ENCODE measurements around the gene MAB21L1. TPM values are rescaled to one million over a fixed set of nuclear protein-coding genes. Genes with fewer than 3 reads are reported as not detected.

The MAB21L1 gene
- total and polyA plus RNA-seq, 2 of the 8 experiments (the other 6 are each of a cell fraction or from before 2014, with no cell fraction given): not detected

GRCh38 chr13:35455022-35455421 lies 21.5 kb downstream of the MAB21L1 start:
- Histone ChIP-seq H3K27me3 (replicated peaks in 1 of 4; ENCODE audit: control insufficient read depth in 3 of 4, extremely low read depth in 1 of 4, insufficient read depth in 3 of 4, low read length in 3 of 4) (no peaks in the 10 kb centered on the region), H2BK15ac (ENCODE audit: low read length) (no peak overlapping the region), H3K4ac (replicated peaks; ENCODE audit: insufficient read length, low read depth, low read length) (no peak overlapping the region), H3K79me1 (ENCODE audit: low read depth, low read length) (no peaks in the 10 kb centered on the region), H4K8ac (ENCODE audit: extremely low read depth, insufficient read depth, low read length) (no peak overlapping the region), H2BK120ac (replicated peaks; ENCODE audit: low read depth, low read length) (no peak overlapping the region), H4K20me1 (replicated peaks in 1 of 2; ENCODE audit: control insufficient read depth in 1 of 2, insufficient read depth in 2 of 2, low read length in 2 of 2) (no peaks in the 10 kb centered on the region), H2BK20ac (ENCODE audit: low read length) (no peak overlapping the region), H3K27ac (ENCODE audit: low read depth, low read length) (no peak overlapping the region), H3K56ac (replicated peaks; ENCODE audit: insufficient read length, low read depth, low read length) (no peak overlapping the region), H3K9ac (replicated peaks in 1 of 4; ENCODE audit: extremely low read depth in 1 of 4, low read depth in 3 of 4, low read length in 3 of 4) (no peak overlapping the region), H3K79me2 (ENCODE audit: control insufficient read depth in 1 of 2, insufficient read depth in 2 of 2, low read length in 2 of 2) (no peaks in the 10 kb centered on the region), H3K4me1 (replicated peaks in 1 of 4; ENCODE audit: control insufficient read depth in 3 of 4, insufficient read depth in 4 of 4, low read length in 3 of 4) (no peaks in the 10 kb centered on the region), H3K18ac (ENCODE audit: extremely low read depth, low read length) (no peak overlapping the region), H3K4me2 (ENCODE audit: insufficient read depth in 1 of 2, low read depth in 2 of 2, low read length in 2 of 2) (no peak overlapping the region), H3K23ac (ENCODE audit: insufficient read length) (no peak overlapping the region), H2AK5ac (ENCODE audit: low read depth, low read length) (no peak overlapping the region), H3K36me3 (ENCODE audit: control insufficient read depth in 2 of 4, insufficient read depth in 4 of 4, low read length in 3 of 4) (peaks cover 0 to 3% (median 1%) of the 10 kb centered on the region in 4 experiments; a peak in 1 of 8 replicates), H3K9me3 (ENCODE audit: insufficient read depth in 2 of 2, low read depth in 1 of 2, low read length in 1 of 2) (no peaks in the 10 kb centered on the region), H4K5ac (ENCODE audit: insufficient read length, low read depth, low read length) (no peak overlapping the region), H3K23me2 (ENCODE audit: low read depth, low read length) (no peaks in the 10 kb centered on the region; the same call in 1 of the 2 replicates), H3K14ac (ENCODE audit: insufficient read length) (no peak overlapping the region), H2BK12ac (ENCODE audit: low read depth, low read length) (no peak overlapping the region), H2BK5ac (ENCODE audit: low read depth, low read length) (no peak overlapping the region), H3K4me3 (ENCODE audit: extremely low read depth in 1 of 4, insufficient read depth in 2 of 4, low read depth in 3 of 4, low read length in 4 of 4) (no peak overlapping the region), H2AFZ (ENCODE audit: low read length) (no peak overlapping the region), H4K91ac (replicated peaks; ENCODE audit: insufficient read length, low read length) (no peak overlapping the region)
- TF ChIP-seq TAF7 (optimal IDR thresholded peaks at IDR 0.05; ENCODE audit: borderline replicate concordance, low read depth, low read length) (no peak), CREB1 (IDR thresholded peaks at IDR 0.05) (no peak), SUZ12 (IDR thresholded peaks at IDR 0.05; ENCODE audit: low read length) (no peak), RXRA (IDR thresholded peaks at IDR 0.05; ENCODE audit: insufficient read depth, low read depth, low read length) (no peak), POLR2A (IDR thresholded peaks at IDR 0.05; ENCODE audit: control extremely low read depth in 1 of 2, low read depth in 2 of 2, low read length in 2 of 2) (no peak), USF2 (IDR thresholded peaks at IDR 0.05; ENCODE audit: low read length) (no peak), JUND (IDR thresholded peaks at IDR 0.05; ENCODE audit: low read length) (no peak)
- DNase-seq (ENCODE audit: low read depth in 1 of 2, low spot score in 2 of 2) (no peak), FAIRE-seq (no peak)
- 91% methylated on average over 1 of the region's 1 CpG; no CpG with 5 or more reads in 1 of the 2 experiments for WGBS, 2 experiments (ENCODE audit: extremely low coverage in 1 of 2, insufficient coverage in 1 of 2, insufficient read length in 1 of 2, insufficient replicate concordance in 2 of 2, low coverage in 1 of 2, low lambda C conversion rate in 2 of 2, missing lambda C conversion rate in 1 of 2)
- ChIA-PET CTCF (ENCODE audit: partially characterized antibody) (no interaction called here), POLR2A (ENCODE audit: partially characterized antibody) (no interaction called here)

Data from H1 (cell line).